ENCODE results near the gene KDM5C. TPM values are rescaled to one million over a fixed set of nuclear protein-coding genes. Genes with fewer than 3 reads are reported as not detected.
A peak's percentile ranks its signal among the peaks of the same experiment; 100 is the strongest.

The KDM5C gene
- 62.4 TPM for total RNA-seq

GRCh38 chrX:53224860-53225797 lies at the start of gene KDM5C:
Gene KDM5C (minus strand): TSS chrX:53225207. CDS start chrX:53224889, 318 bp downstream.
- no peak for FAIRE-seq

GRCh38 chrX:53272808-53273337 lies 47.9 kb upstream of the KDM5C start:
- no peak for FAIRE-seq
- no peak for DNase-seq (ENCODE audit: low spot score in 2 of 2)

More at GRCh38 chrX:53224860-53225797, at the start of gene KDM5C:
- DNase-seq (ENCODE audit: low spot score in 2 of 2), result peak; percentile 78 to 83

- DNase-seq (ENCODE audit: low spot score in 2 of 2), result no peak
- FAIRE-seq, result no peak
Measured at GRCh38 chrX:53269536-53270107, 44.6 kb upstream of the KDM5C start.

GRCh38 chrX:53268173-53268572 lies 43.2 kb upstream of the KDM5C start:
- FAIRE-seq, result no peak
- no peak for DNase-seq (ENCODE audit: low spot score in 2 of 2)

- no peak for DNase-seq (ENCODE audit: low spot score in 2 of 2)
- no peak for FAIRE-seq
Measured at GRCh38 chrX:53266914-53267313, 41.9 kb upstream of the KDM5C start.

- DNase-seq (ENCODE audit: low spot score in 2 of 2) (no peak), FAIRE-seq (no peak)
Measured at GRCh38 chrX:53265771-53266574, 41.0 kb upstream of the KDM5C start.

- FAIRE-seq, result no peak
Measured at GRCh38 chrX:53263597-53264094, 38.6 kb upstream of the KDM5C start.

GRCh38 chrX:53262918-53263394 lies 37.9 kb upstream of the KDM5C start:
- DNase-seq (ENCODE audit: low spot score in 2 of 2) (no peak), FAIRE-seq (no peak)

More at GRCh38 chrX:53263597-53264094, 38.6 kb upstream of the KDM5C start:
- no peak for DNase-seq (ENCODE audit: low spot score in 2 of 2)

GRCh38 chrX:53262189-53262917 lies 37.3 kb upstream of the KDM5C start:
- FAIRE-seq (no peak), DNase-seq (ENCODE audit: low spot score in 2 of 2) (no peak)

- DNase-seq (ENCODE audit: low spot score in 2 of 2) (no peak), FAIRE-seq (no peak)
Measured at GRCh38 chrX:53261355-53261972, 36.5 kb upstream of the KDM5C start.

- DNase-seq (ENCODE audit: low spot score in 2 of 2) (no peak), FAIRE-seq (no peak)
Measured at GRCh38 chrX:53260836-53261235, 35.8 kb upstream of the KDM5C start.

GRCh38 chrX:53257670-53258423 lies 32.8 kb upstream of the KDM5C start:
- FAIRE-seq, result no peak
- DNase-seq (ENCODE audit: low spot score in 2 of 2), result no peak

GRCh38 chrX:53257166-53257565 lies 32.2 kb upstream of the KDM5C start:
- DNase-seq (ENCODE audit: low spot score in 2 of 2) (no peak), FAIRE-seq (no peak)

- DNase-seq (ENCODE audit: low spot score in 2 of 2) (no peak), FAIRE-seq (no peak)
Measured at GRCh38 chrX:53256446-53257041, 31.5 kb upstream of the KDM5C start.

- DNase-seq (ENCODE audit: low spot score in 2 of 2), result no peak
- FAIRE-seq, result no peak
Measured at GRCh38 chrX:53255738-53256191, 30.8 kb upstream of the KDM5C start.

GRCh38 chrX:53254570-53255461 lies 29.8 kb upstream of the KDM5C start:
- DNase-seq (ENCODE audit: low spot score in 2 of 2), result no peak
- no peak for FAIRE-seq
